ENCODE data around the gene NEURL3. TPM values are rescaled to one million over a fixed set of nuclear protein-coding genes. Genes with fewer than 3 reads are reported as not detected.

The NEURL3 gene
- total and polyA plus RNA-seq, 2 donors (not counting 1 experiment from before 2014, with no cell fraction given): not detected

- intact Hi-C loops (cut with micrococcal nuclease): loop anchor here (10.0 kb wide), 1 partner anchor 206 kb away; the partner anchor contains the start of gene ITPRIPL1
- H3K27ac Mint-ChIP-seq: peak overlapping the region; percentile 1
- H3K27me3 Mint-ChIP-seq: no peaks in the 10 kb centered on the region
- no peak overlapping the region for H2AFZ ChIP-seq (ENCODE audit: insufficient read depth, low read depth, low read length, poor library complexity, severe bottlenecking)
- no peaks in the 10 kb centered on the region for H3K79me2 ChIP-seq (ENCODE audit: control insufficient read depth, insufficient read depth, low read length)
- H3K4me3 Mint-ChIP-seq: peak overlapping the region; percentile 19
- ATAC-seq (ENCODE audit: low read depth): no peak
- H3K4me2 ChIP-seq (replicated peaks; ENCODE audit: low read depth, low read length, poor library complexity, severe bottlenecking): no peak overlapping the region
- peaks cover 50% of the 10 kb centered on the region for H3K4me1 Mint-ChIP-seq
- no peak overlapping the region for H3K9ac ChIP-seq (ENCODE audit: low read length)
- H3K4me3 ChIP-seq (ENCODE audit: control extremely low read depth in 1 of 5, extremely low read depth in 1 of 5, insufficient read depth in 1 of 5, low read depth in 2 of 5, low read length in 4 of 5): no peak overlapping the region
- H3K9me3 ChIP-seq (ENCODE audit: control extremely low read depth in 1 of 3, control insufficient read depth in 2 of 3, insufficient read depth in 1 of 3, low read length in 2 of 3): no peaks in the 10 kb centered on the region
- H3K27ac ChIP-seq (ENCODE audit: low read length in 2 of 2): no peak overlapping the region
- CTCF ChIA-PET: interaction anchor here (0.7 to 9.1 kb wide), 7 partner anchors 9 to 186 kb away, joined by 3 to 84 read pairs (median 4); no protein-coding TSS in a partner anchor
- no peaks in the 10 kb centered on the region for H4K20me1 ChIP-seq (ENCODE audit: control insufficient read depth, insufficient read depth, low read length, poor library complexity, severe bottlenecking)
- H3K4me1 ChIP-seq (ENCODE audit: control insufficient read depth in 2 of 2, insufficient read depth in 2 of 2, low read length in 2 of 2): peaks cover 27 to 47% of the 10 kb centered on the region in 2 donors
- no peak for DNase-seq
- TF ChIP-seq CTCF (IDR thresholded peaks at IDR 0.05) (no peak), EZH2 (IDR thresholded peaks at IDR 0.05; ENCODE audit: borderline replicate concordance, insufficient read depth, low read depth, low read length, poor library complexity, severe bottlenecking) (no peak)
- POLR2A ChIA-PET: interaction anchor here (0.6 to 1.6 kb wide), 2 partner anchors 23 to 415 kb away, joined by 3 to 4 read pairs; no protein-coding TSS in a partner anchor
- WGBS (ENCODE audit: insufficient coverage): 80% methylated on average over 13 of the region's 16 CpGs
- H3K36me3 ChIP-seq (replicated peaks in 1 of 2; ENCODE audit: control extremely low read depth in 1 of 2, control insufficient read depth in 1 of 2, extremely low read depth in 1 of 2, insufficient read depth in 2 of 2, low read length in 1 of 2): no peaks in the 10 kb centered on the region
- no peaks in the 10 kb centered on the region for H3K27me3 ChIP-seq (replicated peaks in 1 of 4; ENCODE audit: control extremely low read depth in 1 of 4, control insufficient read depth in 3 of 4, insufficient read depth in 4 of 4, low read length in 3 of 4)
- no peaks in the 10 kb centered on the region for H3K9me3 Mint-ChIP-seq (ENCODE audit: insufficient read depth)
These were observed 25.6 kb upstream of the NEURL3 start for GRCh38 chr2:96530474-96531357.

- H3K27me3 Mint-ChIP-seq: no peaks in the 10 kb centered on the region
- Histone ChIP-seq H3K4me2 (replicated peaks; ENCODE audit: low read depth, low read length, poor library complexity, severe bottlenecking) (no peak overlapping the region), H4K20me1 (ENCODE audit: control insufficient read depth, insufficient read depth, low read length, poor library complexity, severe bottlenecking) (no peaks in the 10 kb centered on the region), H2AFZ (ENCODE audit: insufficient read depth, low read depth, low read length, poor library complexity, severe bottlenecking) (no peak overlapping the region), H3K79me2 (ENCODE audit: control insufficient read depth, insufficient read depth, low read length) (no peaks in the 10 kb centered on the region), H3K27me3 (replicated peaks in 1 of 4; ENCODE audit: control extremely low read depth in 1 of 4, control insufficient read depth in 3 of 4, insufficient read depth in 4 of 4, low read length in 3 of 4) (peaks cover 0 to 4% (median 0%) of the 10 kb centered on the region in 4 experiments), H3K27ac (ENCODE audit: low read length in 2 of 2) (no peak overlapping the region), H3K9ac (ENCODE audit: low read length) (no peak overlapping the region), H3K4me3 (ENCODE audit: control extremely low read depth in 1 of 5, extremely low read depth in 1 of 5, insufficient read depth in 1 of 5, low read depth in 2 of 5, low read length in 4 of 5) (no peak overlapping the region), H3K4me1 (ENCODE audit: control insufficient read depth in 2 of 2, insufficient read depth in 2 of 2, low read length in 2 of 2) (peaks cover 27 to 48% of the 10 kb centered on the region in 2 donors), H3K36me3 (replicated peaks in 1 of 2; ENCODE audit: control extremely low read depth in 1 of 2, control insufficient read depth in 1 of 2, extremely low read depth in 1 of 2, insufficient read depth in 2 of 2, low read length in 1 of 2) (no peaks in the 10 kb centered on the region), H3K9me3 (ENCODE audit: control extremely low read depth in 1 of 3, control insufficient read depth in 2 of 3, insufficient read depth in 1 of 3, low read length in 2 of 3) (no peaks in the 10 kb centered on the region)
- ATAC-seq (ENCODE audit: low read depth): no peak
- ChIA-PET POLR2A (interaction anchor here (0.6 to 1.6 kb wide), 2 partner anchors 24 to 415 kb away, joined by 3 to 4 read pairs; no protein-coding TSS in a partner anchor), CTCF (interaction anchor here (2.1 to 9.1 kb wide), 3 partner anchors 10 to 24 kb away, joined by 12 to 84 read pairs (median 53); no protein-coding TSS in a partner anchor)
- peaks cover 49% of the 10 kb centered on the region for H3K4me1 Mint-ChIP-seq
- no peaks in the 10 kb centered on the region for H3K9me3 Mint-ChIP-seq (ENCODE audit: insufficient read depth)
- TF ChIP-seq EZH2 (IDR thresholded peaks at IDR 0.05; ENCODE audit: borderline replicate concordance, insufficient read depth, low read depth, low read length, poor library complexity, severe bottlenecking): no peak
- no peak for TF ChIP-seq CTCF (IDR thresholded peaks at IDR 0.05)
- no peak overlapping the region for H3K27ac Mint-ChIP-seq
- WGBS (ENCODE audit: insufficient coverage): 70% methylated on average over 6 of the region's 6 CpGs
- H3K4me3 Mint-ChIP-seq: no peak overlapping the region
- intact Hi-C loops (cut with micrococcal nuclease): loop anchor here (10.0 kb wide), 1 partner anchor 205 kb away; the partner anchor contains the start of gene ITPRIPL1
- no peak for DNase-seq
These were observed 24.9 kb upstream of the NEURL3 start for GRCh38 chr2:96530144-96530430.

Data from B cell (primary cell).